Activated naive CD8-positive, alpha-beta T cell treated with anti-CD3 and anti-CD28 coated beads, Interleukin-2, amount 50 U/mL, for 16 hours (primary cell): ENCODE results near the gene ZFAND6.
"Not testable (repeated sequence)": the region's sequence is repeated elsewhere in the genome, so short reads cannot be mapped to it uniquely, and the experiment has no call there.

ENCODE experiments used
- DNase-seq: peaks from one replicate; pipeline ENCODE4 v3.0.0-alpha.2; 2020; ENCODE audit warnings: low read depth, low spot score

Gene ZFAND6

DNA sequence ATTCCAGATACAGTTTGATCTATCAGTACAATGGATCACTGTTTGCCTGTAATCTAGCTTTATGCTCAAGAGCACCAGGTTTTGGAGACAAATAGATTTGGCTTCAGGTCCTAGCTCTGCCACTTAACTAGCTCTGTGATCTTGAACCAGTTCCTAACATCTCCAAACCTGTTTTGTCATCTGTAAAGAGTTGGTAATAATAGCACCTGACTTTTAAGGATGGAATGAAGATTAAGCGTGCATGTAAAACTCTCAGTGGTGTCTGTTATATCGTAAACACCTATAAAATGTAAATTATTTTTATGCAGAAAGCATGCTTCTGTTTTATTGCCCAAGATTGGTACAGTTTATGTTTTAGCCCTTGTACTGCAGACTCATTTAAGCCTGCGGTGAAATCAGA, 36.5 kb downstream of the ZFAND6 start:
- no peak for DNase-seq

DNA sequence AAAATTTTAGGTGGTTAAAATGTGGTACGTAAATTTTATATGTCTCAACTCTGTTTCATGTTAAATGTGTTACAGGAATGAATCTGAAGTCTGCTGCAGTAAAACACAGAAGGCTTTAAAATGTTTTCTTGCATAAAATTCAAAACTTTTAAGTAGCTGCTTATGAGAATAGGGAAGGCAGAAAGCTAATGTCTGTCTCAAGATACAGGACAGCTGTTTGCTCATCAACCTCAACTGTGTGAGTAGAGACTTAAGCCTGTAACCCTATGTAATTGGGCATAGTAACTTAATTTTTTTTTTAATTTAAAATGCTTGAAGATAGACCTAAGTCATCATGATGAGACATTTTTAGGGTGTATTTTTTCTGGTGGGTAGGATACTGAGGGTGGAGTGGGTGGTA, 38.9 kb downstream of the ZFAND6 start:
- DNase-seq: no peak

DNA sequence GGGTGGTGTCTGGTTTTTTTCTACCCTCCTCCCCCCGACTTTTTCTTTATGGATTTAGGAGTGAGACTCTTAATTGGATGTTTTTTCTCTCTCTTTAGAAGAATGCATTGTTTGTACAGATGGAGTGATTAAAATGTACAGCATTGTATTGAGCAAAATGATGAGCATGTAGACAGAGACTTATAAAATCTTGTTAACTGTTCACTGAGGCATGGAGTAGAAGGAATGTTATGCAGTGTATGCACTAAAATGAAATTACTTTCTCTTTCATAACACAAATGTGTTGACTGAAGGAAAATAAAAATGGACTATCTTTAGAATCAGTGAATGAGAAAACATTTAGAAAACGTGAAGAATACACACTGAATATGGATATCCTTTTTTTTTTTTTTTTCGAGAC, 39.8 kb downstream of the ZFAND6 start:
- DNase-seq: no peak

GRCh38 chr15:80099662-80100061, 40.2 kb downstream of the ZFAND6 start:
- not testable (repeated sequence) for DNase-seq

GRCh38 chr15:80100247-80100646, 40.8 kb downstream of the ZFAND6 start:
- DNase-seq: no peak

DNA sequence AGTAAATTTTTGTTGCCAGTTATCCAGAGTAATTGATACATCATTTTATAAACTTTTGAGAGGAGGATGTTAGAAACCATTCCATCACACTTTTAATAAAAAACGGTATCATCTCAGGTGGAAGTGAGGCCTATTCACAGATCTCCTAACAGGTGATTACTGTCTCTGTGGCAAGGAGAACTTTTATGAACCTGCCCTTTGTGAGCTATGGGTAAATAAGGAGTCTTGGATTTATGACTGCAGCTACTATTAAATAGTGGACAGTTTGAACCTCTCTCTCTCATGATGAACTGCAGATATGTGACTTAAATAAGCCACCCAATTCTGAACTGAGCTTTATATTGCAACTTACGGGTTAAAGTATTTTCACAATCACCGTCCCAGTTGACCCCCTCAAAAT, 45.7 kb downstream of the ZFAND6 start:
- no peak for DNase-seq

DNA sequence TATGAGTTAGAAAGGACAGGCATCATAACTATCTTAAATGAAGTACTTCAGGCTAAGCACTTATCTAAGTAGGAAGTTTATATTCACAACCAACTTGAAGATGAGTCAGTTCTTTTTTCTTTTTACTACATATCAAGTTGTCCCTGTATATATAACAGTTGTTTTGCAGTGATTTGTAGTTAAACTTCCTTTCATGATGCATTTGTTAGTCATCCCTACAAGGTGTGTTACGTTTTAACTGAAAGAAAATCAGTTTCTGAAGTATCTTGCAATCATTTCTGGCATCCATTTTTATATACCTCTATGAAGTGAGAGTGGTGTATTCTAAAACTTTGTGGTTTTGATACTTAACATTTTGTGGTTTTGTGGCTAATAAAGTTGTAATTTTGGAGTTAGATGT, 46.1 kb downstream of the ZFAND6 start:
- no peak for DNase-seq

DNA sequence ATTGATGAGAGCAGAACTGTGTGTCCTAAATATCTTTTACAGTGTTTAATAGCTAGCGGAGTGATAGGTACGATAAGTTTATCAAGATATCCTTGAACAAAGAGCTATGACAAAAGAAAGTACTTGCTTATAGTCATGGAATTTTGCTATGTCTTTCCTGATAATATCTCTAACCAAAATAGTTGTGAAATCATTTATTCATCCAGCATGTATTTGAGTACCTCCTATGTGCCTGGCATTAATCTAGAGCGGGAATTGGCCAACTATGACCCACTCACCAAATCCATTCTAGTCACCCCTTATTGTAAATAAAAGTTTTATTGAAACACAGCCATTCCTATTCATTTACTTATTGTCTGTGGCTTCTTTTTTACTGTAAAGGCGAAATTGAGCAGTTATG, 46.6 kb downstream of the ZFAND6 start:
- DNase-seq: no peak

DNA sequence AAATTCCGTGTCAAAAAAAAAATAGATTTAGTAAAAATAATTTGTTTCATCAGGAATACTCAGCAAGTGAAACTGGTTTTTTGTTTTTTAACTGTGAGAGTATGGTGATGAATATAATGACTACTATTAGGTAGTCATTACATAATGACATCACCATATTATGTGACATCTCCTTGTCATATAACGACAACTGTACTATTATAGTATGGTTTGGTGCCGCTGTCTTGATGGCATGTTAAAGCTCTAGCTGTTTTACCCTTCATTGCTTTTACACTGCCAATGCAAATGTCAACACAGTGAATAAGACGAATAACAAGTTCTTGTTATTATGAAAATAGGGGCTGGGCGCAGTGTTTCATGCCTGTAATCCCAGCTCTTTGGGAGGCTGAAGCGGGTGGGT, 47.7 kb downstream of the ZFAND6 start:
- DNase-seq: no peak

GRCh38 chr15:80107774-80108173, 48.3 kb downstream of the ZFAND6 start:
- no peak for DNase-seq

DNA sequence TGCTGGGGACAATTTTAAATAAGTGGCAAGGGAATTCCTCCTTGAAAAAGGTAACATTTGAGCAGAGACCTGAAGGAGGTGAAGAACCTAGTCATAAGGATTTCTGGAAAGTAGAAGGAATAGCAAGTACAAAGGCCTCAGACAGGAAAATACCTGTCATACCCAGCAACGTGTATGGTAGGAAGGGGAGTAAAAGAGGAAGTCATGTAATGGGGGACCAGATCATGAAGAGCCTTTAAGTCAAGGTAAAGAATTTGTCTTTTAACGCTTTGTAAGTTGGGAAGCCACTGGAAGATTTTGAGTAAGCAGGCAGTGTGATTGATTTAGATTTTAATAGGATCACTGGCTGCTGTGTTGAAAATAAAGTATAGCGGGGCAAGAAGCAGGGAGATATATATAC, 49.9 kb downstream of the ZFAND6 start:
- no peak for DNase-seq

DNA sequence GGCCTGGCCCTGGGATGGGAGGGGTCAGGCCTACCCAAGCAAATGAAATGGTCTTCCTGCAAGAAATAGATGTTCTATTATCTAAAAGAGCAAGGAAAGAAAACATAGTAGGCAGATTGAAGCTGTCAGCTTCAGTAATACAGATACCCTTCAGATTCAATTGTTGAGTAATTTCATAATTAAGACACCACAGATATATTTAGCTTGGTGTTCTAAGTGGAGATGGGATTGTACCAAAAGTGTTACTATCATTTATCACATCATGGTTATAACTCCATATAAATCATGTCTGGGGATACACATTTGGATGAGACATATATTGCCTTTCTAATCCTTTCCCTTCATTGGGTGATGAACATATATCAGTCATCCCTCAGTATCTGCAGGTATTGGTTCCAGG, 51.4 kb downstream of the ZFAND6 start:
- no peak for DNase-seq

GRCh38 chr15:80114114-80114513, 54.6 kb downstream of the ZFAND6 start:
- no peak for DNase-seq

DNA sequence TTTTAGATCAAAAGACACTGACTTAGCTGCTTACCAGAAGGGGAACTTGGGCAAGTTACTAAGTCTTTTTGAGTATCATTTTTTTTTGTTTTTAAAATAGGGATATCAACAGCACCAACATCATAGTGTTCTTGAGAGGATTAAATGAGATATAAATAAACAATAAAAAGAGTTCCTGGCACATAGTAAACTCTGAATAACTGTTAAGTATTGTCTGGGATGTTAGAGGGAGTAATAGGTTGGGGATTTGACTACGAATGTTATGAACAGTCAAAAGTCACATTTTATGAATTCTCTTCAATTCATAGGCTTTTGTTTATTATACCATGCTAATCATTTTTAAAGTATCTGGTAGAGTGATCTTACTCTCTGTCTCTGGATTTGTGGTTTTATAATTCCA, 55.5 kb downstream of the ZFAND6 start:
- no peak for DNase-seq

DNA sequence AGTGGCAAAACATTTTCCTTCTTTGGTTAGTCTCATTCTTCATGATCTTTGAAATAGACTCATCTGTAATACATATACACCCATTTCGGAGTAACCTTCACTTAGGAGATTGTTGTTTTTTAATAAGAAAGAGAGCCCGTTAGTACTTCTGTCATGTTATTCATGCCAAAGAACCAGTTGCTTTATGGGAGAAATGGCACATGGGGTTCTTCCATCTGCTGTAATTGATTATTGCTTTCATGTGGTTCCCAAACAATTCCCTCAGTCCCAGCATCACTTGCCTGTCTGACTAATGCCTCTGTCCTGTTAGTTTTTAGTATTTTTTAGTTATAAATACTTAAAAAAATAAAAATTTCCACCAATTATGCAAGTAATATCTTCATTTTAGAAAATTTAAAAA, 59.5 kb downstream of the ZFAND6 start:
- DNase-seq: no peak

GRCh38 chr15:80120636-80121035, 61.2 kb downstream of the ZFAND6 start:
- no peak for DNase-seq

DNA sequence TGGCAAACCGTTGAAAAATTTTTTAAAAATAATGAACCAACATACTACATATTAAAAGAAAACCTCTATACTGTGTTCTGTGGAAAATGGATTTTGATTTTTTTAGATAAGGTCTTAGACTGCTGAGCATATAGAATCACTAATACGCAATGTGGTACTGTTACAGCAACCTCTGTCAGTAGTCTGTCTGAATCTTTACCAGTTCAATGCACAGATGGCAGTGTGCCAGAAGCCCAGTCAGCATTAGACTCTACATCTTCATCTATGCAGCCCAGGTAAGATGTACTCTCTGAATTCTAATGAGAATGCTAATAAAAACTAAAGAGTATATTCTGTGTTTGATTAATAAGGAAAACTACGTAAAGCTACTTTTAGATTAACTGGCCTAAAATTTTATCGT, 62.1 kb downstream of the ZFAND6 start:
- DNase-seq: no peak

DNA sequence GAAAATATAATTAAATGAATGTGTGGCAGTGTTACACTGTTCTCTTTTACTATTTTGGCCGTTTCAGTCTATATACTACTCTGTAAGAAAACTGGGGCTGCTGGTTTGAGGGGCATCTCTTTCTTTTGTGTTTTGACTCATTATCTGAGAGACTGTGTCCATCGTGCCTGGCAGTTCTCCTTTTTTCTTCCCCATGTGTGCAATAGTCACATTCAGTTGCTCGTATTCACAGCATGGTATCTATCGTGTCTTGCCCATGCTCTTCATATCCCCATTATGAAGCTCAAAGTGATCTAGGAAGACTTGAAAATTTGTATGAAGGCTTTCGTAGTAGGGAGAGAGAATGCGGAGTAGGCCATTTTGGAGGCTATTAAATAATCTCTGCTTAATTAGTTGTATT, 63.6 kb downstream of the ZFAND6 start:
- DNase-seq: no peak

- DNase-seq: not testable (repeated sequence)
These were observed 67.8 kb downstream of the ZFAND6 start for GRCh38 chr15:80127253-80127652.

DNA sequence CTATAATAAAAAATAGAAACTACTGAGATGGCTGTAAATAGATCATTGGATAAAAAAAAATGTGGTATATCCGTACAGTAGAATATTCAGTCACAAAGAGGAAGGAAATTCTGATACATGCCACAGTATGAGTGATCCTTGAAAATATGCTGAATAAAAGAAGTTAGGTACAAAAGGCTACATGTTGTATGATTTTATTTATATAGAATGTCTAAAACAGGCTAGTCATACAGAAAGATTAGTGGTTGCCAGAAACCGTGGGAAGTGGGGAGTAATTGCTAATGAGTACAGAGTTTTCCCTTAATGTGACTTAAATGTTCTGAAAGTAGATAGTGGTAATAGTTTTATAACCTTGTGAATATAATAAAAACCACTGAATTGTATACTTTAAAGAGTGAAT, 68.4 kb downstream of the ZFAND6 start:
- DNase-seq: no peak

GRCh38 chr15:80132382-80132781, 72.9 kb downstream of the ZFAND6 start:
- DNase-seq: no peak

DNA sequence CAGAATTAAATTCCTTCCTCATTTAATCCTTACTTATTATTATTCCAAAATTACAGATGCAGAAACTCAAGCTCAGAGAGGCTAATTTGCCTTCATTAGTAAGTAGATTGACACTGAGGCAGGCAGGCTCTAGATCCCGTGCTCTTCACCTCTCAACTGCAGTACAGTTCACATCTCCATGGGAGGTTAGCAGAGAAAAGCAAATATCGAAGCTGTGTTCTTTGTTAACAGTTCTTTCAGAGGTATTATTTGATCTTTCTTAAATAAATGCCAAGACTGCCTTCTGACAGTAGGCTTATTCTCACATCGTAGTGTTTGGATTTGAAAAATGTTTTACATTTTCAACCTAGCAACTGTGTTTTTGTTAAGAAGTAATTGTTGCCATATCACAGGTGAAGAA, 77.4 kb downstream of the ZFAND6 start:
- no peak for DNase-seq

DNA sequence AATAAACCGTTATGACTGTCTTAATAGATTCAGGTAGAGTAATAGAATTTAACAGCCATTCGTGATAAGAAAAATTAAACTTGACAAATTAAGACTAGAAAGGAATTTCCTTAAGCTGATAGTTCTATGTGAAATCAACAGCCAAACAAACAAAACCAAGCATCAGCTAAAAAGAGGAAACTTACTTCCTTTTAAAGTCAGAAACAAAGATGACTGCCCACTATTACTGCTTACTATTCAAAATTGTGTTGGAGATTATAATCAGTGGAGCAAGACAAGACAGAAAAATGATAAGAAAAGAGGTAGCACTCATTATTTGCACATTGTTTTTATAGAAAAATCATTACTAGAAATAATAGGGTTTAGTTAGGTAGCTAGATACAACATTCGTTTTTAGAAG, 79.5 kb downstream of the ZFAND6 start:
- no peak for DNase-seq

DNA sequence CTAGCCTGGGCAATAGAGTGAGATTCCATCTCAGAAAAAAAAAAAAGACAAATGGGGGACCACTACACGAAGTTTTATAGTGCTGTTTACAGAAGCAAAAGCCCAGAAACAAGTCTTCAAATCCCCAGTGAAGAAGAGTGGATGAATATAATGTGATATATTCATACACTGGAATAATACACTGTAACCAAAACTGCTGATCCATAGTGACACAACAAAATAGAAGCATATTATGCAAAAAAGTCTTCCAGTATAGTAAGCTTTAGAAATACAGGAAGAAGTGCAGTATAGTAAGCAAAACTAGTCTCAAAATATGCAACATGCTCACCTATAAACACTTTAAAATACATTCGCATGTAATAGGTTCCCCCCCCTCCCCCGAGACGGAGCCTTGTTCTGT, 81.4 kb downstream of the ZFAND6 start:
- DNase-seq: no peak
